ENCODE measurements around the gene LACRT. TPM values are rescaled to one million over a fixed set of nuclear protein-coding genes. Genes with fewer than 3 reads are reported as not detected.

The LACRT gene
- total and polyA plus RNA-seq, 2 of the 13 experiments (the other 11 are each of a cell fraction or from before 2014, with no cell fraction given) = not detected

- TF ChIP-seq, protein P1, sequence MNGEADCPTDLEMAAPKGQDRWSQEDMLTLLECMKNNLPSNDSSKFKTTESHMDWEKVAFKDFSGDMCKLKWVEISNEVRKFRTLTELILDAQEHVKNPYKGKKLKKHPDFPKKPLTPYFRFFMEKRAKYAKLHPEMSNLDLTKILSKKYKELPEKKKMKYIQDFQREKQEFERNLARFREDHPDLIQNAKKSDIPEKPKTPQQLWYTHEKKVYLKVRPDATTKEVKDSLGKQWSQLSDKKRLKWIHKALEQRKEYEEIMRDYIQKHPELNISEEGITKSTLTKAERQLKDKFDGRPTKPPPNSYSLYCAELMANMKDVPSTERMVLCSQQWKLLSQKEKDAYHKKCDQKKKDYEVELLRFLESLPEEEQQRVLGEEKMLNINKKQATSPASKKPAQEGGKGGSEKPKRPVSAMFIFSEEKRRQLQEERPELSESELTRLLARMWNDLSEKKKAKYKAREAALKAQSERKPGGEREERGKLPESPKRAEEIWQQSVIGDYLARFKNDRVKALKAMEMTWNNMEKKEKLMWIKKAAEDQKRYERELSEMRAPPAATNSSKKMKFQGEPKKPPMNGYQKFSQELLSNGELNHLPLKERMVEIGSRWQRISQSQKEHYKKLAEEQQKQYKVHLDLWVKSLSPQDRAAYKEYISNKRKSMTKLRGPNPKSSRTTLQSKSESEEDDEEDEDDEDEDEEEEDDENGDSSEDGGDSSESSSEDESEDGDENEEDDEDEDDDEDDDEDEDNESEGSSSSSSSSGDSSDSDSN (CRISPR knock-in tag; IDR thresholded peaks at IDR 0.05) = no peak
Observed at GRCh38 chr12:54611715-54612149, 23.0 kb downstream of the LACRT start (continued).

GRCh38 chr12:54608769-54609168 is 25.9 kb downstream of the LACRT start:
- H3K36me3 ChIP-seq (replicated peaks in 1 of 2; ENCODE audit: control insufficient read depth in 1 of 2, insufficient read depth in 2 of 2, low read length in 2 of 2) = no peaks in the 10 kb centered on the region
- no peak overlapping the region for H3K27ac ChIP-seq (ENCODE audit: extremely low read length, insufficient read depth, low read length)
- DNase-seq (ENCODE audit: low spot score) (no peak), FAIRE-seq (no peak), ATAC-seq (no peak)
- ChIA-PET POLR2A (no interaction called here), CTCF (ENCODE audit: low intra/inter-chr PET ratio, low total read pairs) (no interaction called here)
- no peaks in the 10 kb centered on the region for H3K79me2 ChIP-seq (ENCODE audit: insufficient read depth, low read length)
- no peak overlapping the region for H3K4me2 ChIP-seq (ENCODE audit: low read depth, low read length)
- H3K27me3 ChIP-seq (ENCODE audit: control insufficient read depth in 1 of 2, insufficient read depth in 2 of 2, low read length in 2 of 2) = 0 out of 5 replicates have a peak, but pooled peaks cover 0 to 7% of the 10 kb centered on the region in 2 experiments
- intact Hi-C loops (cut with micrococcal nuclease; ENCODE audit: unreplicated experiment) (no loop called here), in situ Hi-C loops (cut with HindIII; ENCODE audit: extremely low pct_ligation_motif_present, low pct_unique_long_range_greater_than_20kb) (no loop called here)
- H3K4me1 ChIP-seq (ENCODE audit: insufficient read depth, low read length) = no peaks in the 10 kb centered on the region
- H2AFZ ChIP-seq (ENCODE audit: low read length) = no peak overlapping the region
- BruUV-seq (replicated peaks) = no TSS peak
- WGBS (ENCODE audit: low lambda C conversion rate) = 4% methylated on average over 2 of the region's 2 CpGs
- TF ChIP-seq, protein P2, sequence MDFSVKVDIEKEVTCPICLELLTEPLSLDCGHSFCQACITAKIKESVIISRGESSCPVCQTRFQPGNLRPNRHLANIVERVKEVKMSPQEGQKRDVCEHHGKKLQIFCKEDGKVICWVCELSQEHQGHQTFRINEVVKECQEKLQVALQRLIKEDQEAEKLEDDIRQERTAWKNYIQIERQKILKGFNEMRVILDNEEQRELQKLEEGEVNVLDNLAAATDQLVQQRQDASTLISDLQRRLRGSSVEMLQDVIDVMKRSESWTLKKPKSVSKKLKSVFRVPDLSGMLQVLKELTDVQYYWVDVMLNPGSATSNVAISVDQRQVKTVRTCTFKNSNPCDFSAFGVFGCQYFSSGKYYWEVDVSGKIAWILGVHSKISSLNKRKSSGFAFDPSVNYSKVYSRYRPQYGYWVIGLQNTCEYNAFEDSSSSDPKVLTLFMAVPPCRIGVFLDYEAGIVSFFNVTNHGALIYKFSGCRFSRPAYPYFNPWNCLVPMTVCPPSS (IDR thresholded peaks at IDR 0.05) = no peak
- TF ChIP-seq BHLHE40 (IDR thresholded peaks at IDR 0.05; ENCODE audit: low read length) (no peak), SUZ12 (IDR thresholded peaks at IDR 0.05; ENCODE audit: low read depth, low read length) (no peak), ZNF747 (CRISPR knock-in tag; IDR thresholded peaks at IDR 0.05; ENCODE audit: borderline replicate concordance) (no peak), KLF9 (CRISPR knock-in tag; IDR thresholded peaks at IDR 0.05; ENCODE audit: low read depth) (no peak), MYC (CRISPR knock-in tag; IDR thresholded peaks at IDR 0.05; ENCODE audit: borderline replicate concordance) (no peak), KIAA2018 (CRISPR knock-in tag; IDR thresholded peaks at IDR 0.05; ENCODE audit: borderline replicate concordance) (no peak), RELA (CRISPR knock-in tag; IDR thresholded peaks at IDR 0.05) (no peak)
- no peak overlapping the region for H3K4me3 ChIP-seq (replicated peaks in 1 of 3; ENCODE audit: insufficient read depth in 1 of 3, low read depth in 2 of 3, low read length in 3 of 3)
- no peaks in the 10 kb centered on the region for H3K9me3 ChIP-seq (ENCODE audit: low read length)
- H3K9ac ChIP-seq (ENCODE audit: insufficient read depth, low read depth, low read length) = no peak overlapping the region
- no peaks in the 10 kb centered on the region for H4K20me1 ChIP-seq (ENCODE audit: insufficient read depth, low read length)
